Natural killer cell (primary cell): ENCODE measurements around the gene IPO4. TPM values are rescaled to one million over a fixed set of nuclear protein-coding genes. Genes with fewer than 3 reads are reported as not detected.

Experiments used
- ATAC-seq, 3 donors: fragments of 150-1000 bp in 2 of 3; fragments of 200-7000 bp in 1 of 3; cut with Tn5 transposase; 1 replicate in 1 of 3; 2 replicates in 2 of 3; pipeline ENCODE4 v1.10.0; 2021; ENCODE audit warnings: mild to moderate bottlenecking in 2 of 3, moderate library complexity in 2 of 3
- DNase-seq, 2 donors: peaks; one replicate each; pipeline versions ENCODE4 v3.0.0 to v3.0.0-alpha.2; 2013 to 2021; ENCODE audit warnings: mixed read lengths in 1 of 2
- H3K27ac ChIP-seq: one replicate; pipeline ENCODE4 v1.5.1; 2013; ENCODE audit warnings: mild to moderate bottlenecking, low read length
- H3K27me3 ChIP-seq: one replicate; pipeline ENCODE4 v1.6.1; 2013; ENCODE audit warnings: low read length; ENCODE audit not compliant: control insufficient read depth, insufficient read depth
- H3K36me3 ChIP-seq: one replicate; pipeline ENCODE4 v1.6.1; 2013; ENCODE audit warnings: low read length; ENCODE audit not compliant: control insufficient read depth, insufficient read depth
- H3K4me1 ChIP-seq: one replicate; pipeline ENCODE4 v1.6.1; 2013; ENCODE audit warnings: low read length; ENCODE audit not compliant: control insufficient read depth, insufficient read depth
- H3K4me3 ChIP-seq: one replicate; pipeline ENCODE4 v1.5.1; 2013; ENCODE audit warnings: low read length
- H3K9me3 ChIP-seq: one replicate; pipeline ENCODE4 v1.6.1; 2013; ENCODE audit warnings: low read length; ENCODE audit not compliant: control insufficient read depth, insufficient read depth
- H3K27ac Mint-ChIP-seq, 2 donors: one replicate each; pipeline ENCODE4 v1.8.0; 2022; ENCODE audit warnings: mild to moderate bottlenecking in 2 of 2, mixed read lengths in 2 of 2, moderate library complexity in 1 of 2
- H3K27me3 Mint-ChIP-seq, 2 donors: one replicate each; pipeline ENCODE4 v1.8.0; 2022; ENCODE audit warnings: low read depth in 2 of 2, mixed read lengths in 2 of 2
- H3K36me3 Mint-ChIP-seq: one replicate; pipeline ENCODE4 v1.8.0; 2022; ENCODE audit warnings: mixed read lengths
- H3K4me1 Mint-ChIP-seq, 2 donors: one replicate each; pipeline ENCODE4 v1.8.0; 2022; ENCODE audit warnings: mixed read lengths in 2 of 2
- H3K4me3 Mint-ChIP-seq: one replicate; pipeline ENCODE4 v1.8.0; 2022; ENCODE audit warnings: mild to moderate bottlenecking, moderate library complexity, mixed read lengths
- H3K9me3 Mint-ChIP-seq, 2 donors: one replicate each; pipeline ENCODE4 v1.8.0; 2022; ENCODE audit warnings: mixed read lengths in 2 of 2
- CTCF ChIP-seq: fragments of 200-600 bp; IDR thresholded peaks from one replicate; pipeline ENCODE4 v1.8.0; 2022; ENCODE audit warnings: antibody characterized with exemption
- WGBS: methylation state at CpG from one replicate; pipeline ENCODE4 v1.1.7; 2013; ENCODE audit warnings: missing lambda C conversion rate; ENCODE audit not compliant: insufficient coverage; 5-methylcytosine and 5-hydroxymethylcytosine counted together
- intact Hi-C: fragments of 100-400 bp; cut with micrococcal nuclease; formaldehyde crosslinking; loops from one replicate; pipeline ENCODE4 v1.14.2; 2022
- total RNA-seq, 4 donors: library from RNA; stranded (reverse); fragments of 120-200 nt in 1 of 4; gene quantifications; one replicate each; pipeline versions ENCODE4 v1.2.3 to v1.2.4, GENCODE V29; 2013 to 2022

IPO4 gene
- total RNA-seq, 3 donors from 2014 or later (not counting 1 experiment from before 2014, with no cell fraction given), result 46.2 to 61.5 (median 51.9) TPM

GRCh38 chr14:24164518-24164991 is 24.1 kb downstream of the IPO4 start:
- Histone ChIP-seq H3K36me3 (peaks cover 71% of the 10 kb centered on the region), H3K4me3 (no peak overlapping the region), H3K9me3 (no peaks in the 10 kb centered on the region), H3K27ac (no peak overlapping the region), H3K4me1 (peaks cover 37% of the 10 kb centered on the region), H3K27me3 (no peaks in the 10 kb centered on the region)
- no peak overlapping the region for H3K4me3 Mint-ChIP-seq
- no peaks in the 10 kb centered on the region for H3K9me3 Mint-ChIP-seq
- no peak for TF ChIP-seq CTCF
- DNase-seq (no peak), ATAC-seq (no peak)
- no peaks in the 10 kb centered on the region for H3K36me3 Mint-ChIP-seq
- H3K4me1 Mint-ChIP-seq, result peaks cover 45 to 64% of the 10 kb centered on the region in 2 donors
- WGBS, result 97% methylated on average over 14 of the region's 14 CpGs
- H3K27ac Mint-ChIP-seq, result peak overlapping the region; percentile 53 to 74
- no peaks in the 10 kb centered on the region for H3K27me3 Mint-ChIP-seq
- intact Hi-C loops, result no loop called here

- TF ChIP-seq CTCF, result no peak
- peak overlapping the region; percentile 97 for H3K27ac Mint-ChIP-seq
- H3K9me3 ChIP-seq, result no peaks in the 10 kb centered on the region
- H3K4me3 ChIP-seq, result peak overlapping the region; percentile 94
- H3K27me3 Mint-ChIP-seq, result no peaks in the 10 kb centered on the region
- peak in 1 of 2 donors; percentile 26 for DNase-seq
- H3K4me3 Mint-ChIP-seq, result peak overlapping the region; percentile 99
- no peaks in the 10 kb centered on the region for H3K36me3 Mint-ChIP-seq
- H3K36me3 ChIP-seq, result peaks cover 74% of the 10 kb centered on the region
- peaks cover 45 to 54% of the 10 kb centered on the region in 2 donors for H3K4me1 Mint-ChIP-seq
- intact Hi-C loops, result no loop called here
- peaks cover 37% of the 10 kb centered on the region for H3K4me1 ChIP-seq
- H3K27ac ChIP-seq, result peak overlapping the region; percentile 94
- no peak for ATAC-seq
- H3K9me3 Mint-ChIP-seq, result no peaks in the 10 kb centered on the region
- WGBS, result 62% methylated on average over 8 of the region's 8 CpGs
- H3K27me3 ChIP-seq, result no peaks in the 10 kb centered on the region
Measured at GRCh38 chr14:24162093-24162492, 26.5 kb downstream of the IPO4 start.

- Histone ChIP-seq H3K9me3 (no peaks in the 10 kb centered on the region), H3K36me3 (peaks cover 74% of the 10 kb centered on the region), H3K27ac (peak within 1 kb of the TSS; percentile 94), H3K27me3 (no peaks in the 10 kb centered on the region), H3K4me1 (peaks cover 37% of the 10 kb centered on the region), H3K4me3 (peak within 1 kb of the TSS; percentile 94)
- no peaks in the 10 kb centered on the region for H3K27me3 Mint-ChIP-seq
- H3K27ac Mint-ChIP-seq, result peak within 1 kb of the TSS; percentile 97
- peak within 1 kb of the TSS; percentile 99 for H3K4me3 Mint-ChIP-seq
- H3K36me3 Mint-ChIP-seq, result no peaks in the 10 kb centered on the region
- WGBS, result under 1% methylated on average over 11 of the region's 12 CpGs
- ATAC-seq (peak; percentile 91 to 97 (median 91)), DNase-seq (peak; percentile 93 to 99)
- no peaks in the 10 kb centered on the region for H3K9me3 Mint-ChIP-seq
- TF ChIP-seq CTCF, result peak; percentile 85
- intact Hi-C loops, result loop anchor here (1.0 to 2.0 kb wide), 3 partner anchors 15 to 102 kb away; partner anchors contain the start of genes DCAF11, NRL and PSME2
- peaks cover 43 to 54% of the 10 kb centered on the region in 2 donors for H3K4me1 Mint-ChIP-seq
Measured at GRCh38 chr14:24160850-24161804, 27.5 kb downstream of the IPO4 start, which contains the start of gene IRF9. IRF9 (plus strand) TSS chr14:24161265; CDS start chr14:24162145, 880 bp downstream.
